Upper lobe of left lung (tissue), 4 donors: ENCODE results near the gene ZNF385D.

Source experiments
- CTCF ChIP-seq, 6 experiments: fragments of 450-650 bp in 4 of 6; fragments of 200-600 bp in 2 of 6; sonication (generic) in 2 of 6; IDR thresholded peaks; one replicate each; pipeline ENCODE4 v1.5.1; 2016 to 2019; ENCODE audit warnings: antibody characterized with exemption in 6 of 6
- EP300 ChIP-seq, 4 donors: sonication (generic); formaldehyde crosslinking; IDR thresholded peaks; one replicate each; pipeline ENCODE4 v1.5.1; 2017; ENCODE audit warnings: antibody characterized with exemption in 4 of 4, control low read depth in 2 of 4
- POLR2A ChIP-seq, 4 donors: fragments of 450-650 bp; IDR thresholded peaks; one replicate each; pipeline ENCODE4 v1.5.1; 2016 to 2017; ENCODE audit warnings: antibody characterized with exemption in 4 of 4, mild to moderate bottlenecking in 2 of 4
- POLR2AphosphoS5 ChIP-seq, 2 donors: sonication (generic); formaldehyde crosslinking; IDR thresholded peaks; one replicate each; pipeline ENCODE4 v1.5.1; 2017; ENCODE audit warnings: antibody characterized with exemption in 2 of 2

DNA sequence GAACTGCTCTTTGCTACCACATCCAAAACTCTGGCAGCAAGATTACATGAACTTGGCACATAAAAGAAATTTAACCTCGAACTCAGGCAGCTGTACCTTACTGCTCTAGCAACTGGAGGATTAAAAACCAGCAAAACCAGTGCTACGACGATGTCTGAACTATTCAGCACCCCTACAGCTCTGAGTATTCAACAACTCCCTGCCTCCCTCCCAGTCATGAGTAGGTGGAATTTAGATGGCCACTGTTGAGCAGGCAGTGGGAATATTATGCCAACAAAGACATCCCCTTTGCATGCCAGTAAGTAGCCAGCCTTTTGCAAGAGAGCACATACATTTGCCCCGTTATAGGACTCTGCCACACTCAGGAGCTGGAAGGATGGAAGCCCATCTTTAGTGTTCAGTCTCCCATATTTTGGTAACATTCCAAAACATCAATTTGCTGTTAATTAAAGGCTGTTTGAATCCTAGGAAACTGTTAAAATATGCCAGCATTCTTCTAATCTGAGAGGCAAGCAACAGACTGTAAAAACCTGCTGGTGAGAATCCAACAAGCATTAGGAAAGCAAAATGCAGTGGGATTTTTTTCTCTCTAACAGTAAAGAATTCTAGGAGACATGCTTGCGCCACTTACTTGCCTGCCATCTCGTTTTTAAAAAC lies 85.4 kb downstream of the ZNF385D start:
- TF ChIP-seq CTCF (IDR thresholded peaks at IDR 0.05) (no peak), POLR2A (IDR thresholded peaks at IDR 0.05) (no peak), EP300 (IDR thresholded peaks at IDR 0.05) (no peak), POLR2AphosphoS5 (IDR thresholded peaks at IDR 0.05) (no peak)
